H1 (cell line): ENCODE measurements around the gene ABHD8. TPM values are rescaled to one million over a fixed set of nuclear protein-coding genes. Genes with fewer than 3 reads are reported as not detected.

Source experiments
- POLR2AphosphoS5 ChIP-seq: IDR thresholded peaks from 2 replicates; pipeline ENCODE4 v1.6.1; 2011; ENCODE audit warnings: low read depth, low read length
- polyA plus RNA-seq, 7 experiments: library from polyadenylated mRNA; depleted of rRNA in 3 of 7; stranded (reverse) in 5 of 7; unstranded in 2 of 7; fragments of >200 nt in 5 of 7; fragments of 200-250 nt in 2 of 7; gene quantifications; 1 replicate in 5 of 7; 2 replicates in 1 of 7; 4 replicates in 1 of 7; pipeline versions ENCODE4 v1.2.1 to v1.2.3, GENCODE V29; 2011 to 2013; ENCODE audit warnings: missing spikeins in 2 of 7, mixed read lengths in 2 of 7
- total RNA-seq: library from RNA; stranded (reverse); fragmentation: NEBNext Ultra II Directional; extraction: Animal tissue kit (Norgen Biotek cat#: 25700); gene quantifications from 2 replicates; pipeline ENCODE4 v1.2.1, GENCODE V29; 2021

Gene ABHD8
- total and polyA plus RNA-seq, 2 of the 8 experiments (the other 6 are each of a cell fraction or from before 2014, with no cell fraction given): 11.3 to 18.7 TPM

DNA sequence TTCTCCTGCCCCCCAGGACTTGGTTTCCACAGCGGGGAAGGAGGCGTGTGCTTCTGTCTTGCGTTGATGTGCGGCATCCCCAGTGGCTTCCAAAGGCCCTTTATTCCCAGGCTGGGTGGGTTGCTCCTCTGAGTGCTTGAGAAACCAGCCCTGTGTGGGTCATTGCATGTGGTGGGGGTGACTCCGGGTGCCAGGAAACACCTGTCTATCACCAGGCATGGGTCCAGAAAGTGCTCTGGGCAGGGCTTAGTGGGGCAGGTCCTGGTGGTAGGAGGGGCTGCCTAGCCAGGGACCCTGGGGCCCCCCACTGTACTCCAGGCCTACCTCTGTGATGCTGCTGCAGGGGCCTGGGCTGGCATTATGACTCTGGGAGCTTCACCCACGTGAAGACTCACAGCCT is 15.7 kb upstream of the ABHD8 start (continued):
- TF ChIP-seq POLR2AphosphoS5: no peak
